ENCODE results near the gene USP32. TPM values are rescaled to one million over a fixed set of nuclear protein-coding genes. Genes with fewer than 3 reads are reported as not detected.

USP32 gene
- total and polyA plus RNA-seq, 8 donors = 7.7 to 25.5 (median 15.8) TPM

DNA sequence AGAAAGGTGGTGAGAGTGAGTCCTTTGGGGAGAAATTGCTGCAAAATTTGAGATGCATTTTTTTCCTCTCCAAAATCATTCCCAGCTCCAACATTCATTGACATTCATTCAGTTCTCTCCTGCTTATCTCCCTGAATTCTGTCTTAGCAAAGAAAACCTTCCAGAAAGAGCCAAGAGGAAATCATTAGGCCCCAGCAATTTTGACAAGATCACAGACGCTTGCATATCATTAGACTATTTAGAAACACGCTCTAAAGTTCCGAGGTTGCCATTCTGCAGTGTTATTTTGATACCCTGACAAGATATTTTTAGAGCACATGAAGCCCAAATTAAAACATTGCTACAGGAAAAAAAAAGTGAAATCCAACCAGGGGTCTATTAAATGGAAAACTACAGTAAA, 20.8 kb upstream of the USP32 start:
- Histone ChIP-seq H3K4me1 (no peaks in the 10 kb centered on the region), H3K4me3 (no peak overlapping the region), H3K36me3 (no peaks in the 10 kb centered on the region), H3K27me3 (no peaks in the 10 kb centered on the region), H3K9me3 (no peaks in the 10 kb centered on the region), H3K27ac (no peak overlapping the region)
- no peak for ATAC-seq
- no peak for TF ChIP-seq CTCF (IDR thresholded peaks at IDR 0.05)
- no peak for FAIRE-seq
- intact Hi-C loops (cut with DNase I) = no loop called here
- DNase-seq = no peak
- 70 to 72% methylated on average over 3 of the region's 3 CpGs for WGBS, 2 donors

- FAIRE-seq = no peak
- intact Hi-C loops (cut with DNase I) = no loop called here
- no peaks in the 10 kb centered on the region for H3K9me3 ChIP-seq
- no peak overlapping the region for H3K4me3 ChIP-seq
- no peaks in the 10 kb centered on the region for H3K27me3 ChIP-seq
- H3K36me3 ChIP-seq = no peaks in the 10 kb centered on the region
- no peak for ATAC-seq
- WGBS, 2 donors = 95 to 96% methylated on average over 4 of the region's 4 CpGs
- H3K27ac ChIP-seq = no peak overlapping the region
- no peak for TF ChIP-seq CTCF (IDR thresholded peaks at IDR 0.05)
- H3K4me1 ChIP-seq = no peaks in the 10 kb centered on the region
- DNase-seq = no peak
Observed at GRCh38 chr17:60410001-60410400, 18.1 kb upstream of the USP32 start.

DNA sequence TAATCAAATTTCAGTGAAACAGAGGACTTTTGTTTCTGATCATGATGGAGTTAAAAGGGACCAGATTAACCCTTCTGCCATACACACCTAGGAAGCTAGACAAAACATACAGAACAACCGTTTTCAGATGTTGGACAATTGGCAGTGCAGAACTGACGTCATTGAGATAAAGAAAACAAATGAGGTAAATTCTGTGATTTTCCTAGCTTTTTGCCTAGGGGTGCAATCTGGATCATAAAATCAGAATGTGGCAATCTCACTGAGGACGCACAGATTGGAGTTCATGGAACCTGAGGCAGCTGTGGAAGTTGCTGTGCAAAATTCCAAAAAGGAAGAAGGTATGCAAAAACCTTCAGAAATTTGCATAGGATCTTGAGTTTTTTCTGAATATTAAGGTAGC, 15.0 kb upstream of the USP32 start:
- DNase-seq = no peak
- no peak for FAIRE-seq
- 64 to 67% methylated on average over 3 of the region's 3 CpGs for WGBS, 2 donors

GRCh38 chr17:60403962-60404361, 12.0 kb upstream of the USP32 start:
- DNase-seq = no peak
- Histone ChIP-seq H3K4me1 (no peaks in the 10 kb centered on the region), H3K36me3 (no peaks in the 10 kb centered on the region), H3K27me3 (no peaks in the 10 kb centered on the region), H3K27ac (no peak overlapping the region), H3K9me3 (no peaks in the 10 kb centered on the region), H3K4me3 (no peak overlapping the region)
- 86 to 93% methylated on average over 6 of the region's 6 CpGs for WGBS, 2 donors
- no peak for ATAC-seq
- no peak for FAIRE-seq
- TF ChIP-seq CTCF (IDR thresholded peaks at IDR 0.05) = no peak
- intact Hi-C loops (cut with DNase I) = no loop called here

More for the DNA sequence above, 15.0 kb upstream of the USP32 start:
- Histone ChIP-seq H3K36me3 (no peaks in the 10 kb centered on the region), H3K9me3 (no peaks in the 10 kb centered on the region), H3K4me1 (no peaks in the 10 kb centered on the region), H3K27me3 (no peaks in the 10 kb centered on the region), H3K4me3 (no peak overlapping the region), H3K27ac (no peak overlapping the region)
- intact Hi-C loops (cut with DNase I) = no loop called here
- TF ChIP-seq CTCF (IDR thresholded peaks at IDR 0.05) = no peak
- no peak for ATAC-seq

GRCh38 chr17:60403523-60403810, 11.5 kb upstream of the USP32 start:
- no peaks in the 10 kb centered on the region for H3K36me3 ChIP-seq
- ATAC-seq = no peak
- no peak for DNase-seq
- no peak for FAIRE-seq
- H3K27ac ChIP-seq = no peak overlapping the region
- WGBS, 2 donors = 78% methylated on average over 3 of the region's 3 CpGs
- intact Hi-C loops (cut with DNase I) = no loop called here
- no peak overlapping the region for H3K4me3 ChIP-seq
- no peaks in the 10 kb centered on the region for H3K4me1 ChIP-seq
- no peak for TF ChIP-seq CTCF (IDR thresholded peaks at IDR 0.05)
- H3K9me3 ChIP-seq = no peaks in the 10 kb centered on the region
- H3K27me3 ChIP-seq = no peaks in the 10 kb centered on the region
